ENCODE data around the gene ARHGAP6. TPM values are rescaled to one million over a fixed set of nuclear protein-coding genes. Genes with fewer than 3 reads are reported as not detected.
"Not testable (repeated sequence)": the region's sequence is repeated elsewhere in the genome, so short reads cannot be mapped to it uniquely, and the experiment has no call there.

ARHGAP6 gene
- total RNA-seq, 6 experiments from 2014 or later, result 0.51 to 1.0 (median 0.69) TPM

GRCh38 chrX:11131146-11131545 is 534.6 kb downstream of the ARHGAP6 start:
- no peaks in the 10 kb centered on the region for H3K4me1 Mint-ChIP-seq (ENCODE audit: low read depth)
- no peaks in the 10 kb centered on the region for H3K27me3 Mint-ChIP-seq (ENCODE audit: insufficient read depth)
- H3K4me3 Mint-ChIP-seq, result no peak overlapping the region
- H3K9me3 Mint-ChIP-seq, result no peaks in the 10 kb centered on the region
- H3K36me3 Mint-ChIP-seq (ENCODE audit: low read depth), result no peaks in the 10 kb centered on the region
- DNase-seq, result no peak
- no peak for TF ChIP-seq CTCF (IDR thresholded peaks at IDR 0.05)
- H3K27ac Mint-ChIP-seq, result no peak overlapping the region

- H3K36me3 Mint-ChIP-seq (ENCODE audit: low read depth), result no peaks in the 10 kb centered on the region
- no peak overlapping the region for H3K27ac Mint-ChIP-seq
- no peaks in the 10 kb centered on the region for H3K4me1 Mint-ChIP-seq (ENCODE audit: low read depth)
- DNase-seq, result no peak
- TF ChIP-seq CTCF (IDR thresholded peaks at IDR 0.05), result no peak
- H3K27me3 Mint-ChIP-seq (ENCODE audit: insufficient read depth), result no peaks in the 10 kb centered on the region
- no peak overlapping the region for H3K4me3 Mint-ChIP-seq
- no peaks in the 10 kb centered on the region for H3K9me3 Mint-ChIP-seq
Measured at GRCh38 chrX:11130136-11130535, 535.6 kb downstream of the ARHGAP6 start.

DNA sequence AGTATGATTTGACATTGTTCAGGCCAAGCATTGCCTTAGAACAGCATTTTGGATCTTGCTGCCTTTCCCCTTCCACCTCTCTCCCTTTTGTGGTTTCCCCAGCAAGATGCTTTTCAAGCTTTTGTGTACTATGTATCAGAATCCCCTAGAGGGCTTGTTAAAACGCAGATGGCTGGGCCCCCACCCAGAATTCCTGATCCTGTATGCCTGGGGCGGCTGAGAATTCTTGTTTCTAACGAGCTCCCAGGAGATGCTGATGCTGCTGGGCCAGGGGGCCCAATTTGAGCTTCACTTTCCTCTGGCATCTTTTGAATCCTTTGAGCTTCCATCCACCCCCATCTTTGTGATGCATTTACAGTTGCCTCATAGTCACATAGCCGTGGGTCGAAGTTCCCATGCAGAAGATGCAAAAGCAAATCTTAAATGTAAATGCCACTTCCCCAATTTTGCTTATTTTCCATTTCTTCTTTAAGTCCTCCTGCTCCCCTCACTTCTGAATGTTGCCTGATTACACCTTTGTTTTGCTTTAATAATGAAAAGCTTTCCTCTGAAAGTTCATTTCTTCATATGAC is 536.1 kb downstream of the ARHGAP6 start:
- Mint-ChIP-seq H3K36me3 (ENCODE audit: low read depth) (no peaks in the 10 kb centered on the region), H3K9me3 (no peaks in the 10 kb centered on the region), H3K4me3 (no peak overlapping the region), H3K27ac (no peak overlapping the region), H3K4me1 (ENCODE audit: low read depth) (no peaks in the 10 kb centered on the region; the same call in 1 of the 2 replicates), H3K27me3 (ENCODE audit: insufficient read depth) (no peaks in the 10 kb centered on the region)
- DNase-seq, result no peak
- no peak for TF ChIP-seq CTCF (IDR thresholded peaks at IDR 0.05)

- no peak for TF ChIP-seq CTCF (IDR thresholded peaks at IDR 0.05)
- Mint-ChIP-seq H3K27ac (no peak overlapping the region), H3K27me3 (ENCODE audit: insufficient read depth) (no peaks in the 10 kb centered on the region), H3K36me3 (ENCODE audit: low read depth) (peaks cover 12% of the 10 kb centered on the region), H3K9me3 (no peaks in the 10 kb centered on the region), H3K4me1 (ENCODE audit: low read depth) (no peaks in the 10 kb centered on the region; the same call in 1 of the 2 replicates), H3K4me3 (no peak overlapping the region)
- no peak for DNase-seq
Measured at GRCh38 chrX:11125060-11125459, 540.7 kb downstream of the ARHGAP6 start.

DNA sequence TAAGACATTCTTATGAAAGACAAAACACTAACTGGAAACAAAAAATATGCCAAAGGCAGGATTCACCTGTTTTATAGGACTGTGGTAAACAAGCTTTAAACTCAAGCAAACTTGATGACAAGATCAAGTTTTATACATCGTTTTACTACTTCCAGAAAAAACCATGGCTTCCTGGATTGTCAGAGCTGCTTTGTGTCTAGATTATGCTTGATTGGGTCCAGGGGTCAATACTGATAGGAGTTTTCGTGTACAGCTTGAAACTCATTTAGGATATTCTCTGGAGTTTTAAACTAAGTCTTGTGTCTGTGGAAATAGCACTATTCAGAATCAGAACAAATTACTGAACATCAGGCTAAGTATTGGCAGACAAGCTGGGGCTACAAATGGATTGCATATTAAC is 541.6 kb downstream of the ARHGAP6 start:
- TF ChIP-seq CTCF (IDR thresholded peaks at IDR 0.05), result no peak
- Mint-ChIP-seq H3K9me3 (no peaks in the 10 kb centered on the region), H3K4me3 (no peak overlapping the region), H3K4me1 (ENCODE audit: low read depth) (no peaks in the 10 kb centered on the region; the same call in 1 of the 2 replicates), H3K36me3 (ENCODE audit: low read depth) (peaks cover 12% of the 10 kb centered on the region), H3K27me3 (ENCODE audit: insufficient read depth) (no peaks in the 10 kb centered on the region), H3K27ac (no peak overlapping the region)
- no peak for DNase-seq

DNA sequence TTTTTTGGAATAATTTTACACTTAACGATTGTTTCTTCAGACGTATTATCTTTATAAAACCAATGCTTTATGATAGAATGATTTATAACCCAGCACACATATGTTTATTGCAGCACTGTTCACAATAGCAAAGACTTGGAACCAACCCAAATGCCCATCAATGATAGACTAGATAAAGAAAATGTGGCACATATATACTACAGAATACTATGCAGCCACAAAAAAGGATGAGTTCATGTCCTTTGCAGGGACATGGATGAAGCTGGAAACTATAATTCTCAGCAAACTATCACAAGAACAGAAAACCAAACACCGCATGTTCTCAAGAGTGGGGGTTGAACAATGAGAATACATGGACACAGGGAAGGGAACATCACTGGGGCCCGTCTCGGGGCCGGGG is 542.6 kb downstream of the ARHGAP6 start:
- H3K27me3 Mint-ChIP-seq (ENCODE audit: insufficient read depth); DNase-seq; H3K4me1 Mint-ChIP-seq (ENCODE audit: low read depth); H3K9me3 Mint-ChIP-seq; H3K27ac Mint-ChIP-seq; H3K4me3 Mint-ChIP-seq: not testable (repeated sequence)
- peaks cover 12% of the 10 kb centered on the region for H3K36me3 Mint-ChIP-seq (ENCODE audit: low read depth)

Measured in HFFc6 (cell line).